Astrocyte of the cerebellum (primary cell): ENCODE data around the gene AGAP1.

Source experiments
- DNase-seq: peaks from one replicate; pipeline ENCODE4 v3.0.0-alpha.2; 2011; ENCODE audit warnings: low read depth
- H3K4me3 ChIP-seq: 2 replicates; pipeline ENCODE4 v1.5.1; 2011; ENCODE audit warnings: mild to moderate bottlenecking, low read depth, low read length, moderate library complexity
- CTCF ChIP-seq: IDR thresholded peaks from 2 replicates; pipeline ENCODE4 v1.5.1; 2012; ENCODE audit warnings: low read length, low read depth, moderate library complexity, mild to moderate bottlenecking; ENCODE audit errors: missing control alignments
- in situ Hi-C: cut with HindIII; loops from 2 replicates; pipeline ENCODE4 v1.10.0; 2017; ENCODE audit warnings: low sequenced_read_pairs

The AGAP1 gene

DNA sequence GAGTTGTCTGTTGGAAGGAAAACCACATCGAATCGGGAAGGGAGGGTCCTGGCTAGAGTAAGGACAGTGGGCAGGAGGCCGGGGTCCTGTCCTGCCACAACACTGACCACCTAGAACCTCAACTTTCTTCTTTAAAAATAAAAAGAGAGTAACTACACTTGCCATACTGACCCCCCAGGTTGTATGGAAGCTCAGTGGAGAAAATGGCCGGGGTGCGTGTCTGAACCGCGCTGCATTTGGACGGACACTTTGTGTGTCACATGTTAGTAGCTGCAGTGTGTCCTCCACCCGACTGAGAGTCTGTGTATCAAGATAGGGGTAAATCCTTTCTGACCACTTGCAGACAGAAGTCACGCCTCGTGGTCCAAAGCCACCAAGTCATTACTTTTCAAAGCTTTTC, 587.3 kb downstream of the AGAP1 start:
- H3K4me3 ChIP-seq = no peak overlapping the region
- no peak for TF ChIP-seq CTCF
- in situ Hi-C loops = no loop called here
- DNase-seq = no peak

DNA sequence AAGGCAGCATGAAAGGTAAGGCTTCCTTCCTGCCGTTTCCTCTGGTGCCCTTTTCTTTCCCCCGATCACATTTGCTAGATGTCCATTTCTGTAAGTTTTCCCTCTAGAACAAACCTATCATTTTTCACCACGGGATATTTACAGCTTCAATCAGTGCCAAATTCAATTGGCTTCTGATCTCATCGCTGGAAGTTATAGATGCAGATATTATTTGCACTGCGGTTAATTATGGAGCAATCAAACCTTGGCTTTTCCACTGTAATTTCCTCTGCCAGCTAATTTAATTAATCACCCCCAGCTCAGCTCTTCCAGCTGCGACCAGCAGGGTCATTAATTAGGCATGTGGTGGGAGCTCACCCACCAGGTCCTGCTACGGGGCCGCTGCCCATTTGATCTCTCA, 588.2 kb downstream of the AGAP1 start:
- H3K4me3 ChIP-seq = no peak overlapping the region
- no peak for TF ChIP-seq CTCF
- in situ Hi-C loops = no loop called here
- DNase-seq = no peak

- TF ChIP-seq CTCF = no peak
- in situ Hi-C loops = no loop called here
- H3K4me3 ChIP-seq = no peak overlapping the region
- no peak for DNase-seq
Observed at GRCh38 chr2:236083934-236084333, 590.1 kb downstream of the AGAP1 start.

GRCh38 chr2:236085211-236085610, 591.4 kb downstream of the AGAP1 start:
- no peak for DNase-seq
- no peak overlapping the region for H3K4me3 ChIP-seq
- in situ Hi-C loops = no loop called here
- no peak for TF ChIP-seq CTCF

DNA sequence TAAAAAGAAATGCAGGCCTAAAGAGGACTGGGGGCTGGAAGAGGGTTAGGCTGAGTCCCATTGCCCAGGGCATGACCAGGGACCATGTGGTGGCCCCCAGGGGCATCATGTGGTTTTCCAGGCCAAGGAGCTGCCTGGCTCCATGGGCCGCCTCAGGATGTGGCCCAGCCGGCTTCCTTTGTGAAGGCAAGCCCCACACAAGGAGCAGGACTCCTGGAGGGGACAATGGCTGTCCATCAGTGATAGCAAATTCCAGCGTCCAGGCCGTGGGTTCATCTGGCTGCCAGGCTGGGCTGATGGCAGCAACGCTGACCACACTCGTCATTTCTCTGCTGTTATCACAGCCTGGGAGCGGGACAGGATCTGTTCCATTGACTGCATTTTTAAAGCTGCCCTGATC, 591.8 kb downstream of the AGAP1 start:
- TF ChIP-seq CTCF = no peak
- in situ Hi-C loops = no loop called here

GRCh38 chr2:236086403-236086970, 592.6 kb downstream of the AGAP1 start:
- TF ChIP-seq CTCF = no peak
- in situ Hi-C loops = no loop called here
- no peak overlapping the region for H3K4me3 ChIP-seq
- no peak for DNase-seq

More for the DNA sequence above, 591.8 kb downstream of the AGAP1 start:
- no peak overlapping the region for H3K4me3 ChIP-seq
- no peak for DNase-seq
